IMR-90 (cell line): ENCODE measurements around the gene INAVA. TPM values are rescaled to one million over a fixed set of nuclear protein-coding genes. Genes with fewer than 3 reads are reported as not detected.

Experiments used
- ATAC-seq: fragments of 200-7000 bp; cut with Tn5 transposase; 2 replicates; pipeline ENCODE4 v1.9.1; 2020; ENCODE audit warnings: low read depth, mild to moderate bottlenecking, moderate library complexity
- BruUV-seq: library from RNA; stranded (reverse); fragments of 400-500 nt; replicated peaks from 2 replicates; lab custom pipeline; 2021; lab: Mats Ljungman, UMichigan
- CTCF ChIA-PET: fragments of 300-600 bp; formaldehyde crosslinking; extraction: SDS; loops from one replicate; lab custom pipeline; 2021; ENCODE audit warnings: antibody characterized with exemption; lab: Yijun Ruan, JAX
- POLR2A ChIA-PET: fragments of 300-600 bp; sonication (Branson Sonifier 250); formaldehyde crosslinking; loops from one replicate; lab custom pipeline; 2022; ENCODE audit warnings: antibody characterized with exemption; ENCODE audit not compliant: unreplicated experiment; lab: Charles Lee
- DNase-seq: peaks from one replicate; pipeline ENCODE4 v3.0.0; 2013
- H2AFZ ChIP-seq: replicated peaks from 2 replicates; pipeline ENCODE3; 2013; ENCODE audit warnings: low read length, mild to moderate bottlenecking; ENCODE audit not compliant: poor library complexity
- H2AK5ac ChIP-seq: 2 replicates; pipeline ENCODE4 v1.6.1; 2013; ENCODE audit warnings: low read depth, low read length, inconsistent platforms
- H2AK9ac ChIP-seq: replicated peaks from 2 replicates; pipeline ENCODE3; 2013; ENCODE audit warnings: mild to moderate bottlenecking, low read depth, low read length, moderate library complexity; ENCODE audit not compliant: poor library complexity
- H2BK120ac ChIP-seq: 2 replicates; pipeline ENCODE4 v1.6.1; 2013; ENCODE audit warnings: low read depth, low read length, inconsistent platforms
- H2BK15ac ChIP-seq: 3 replicates; pipeline ENCODE4 v1.6.1; 2013; ENCODE audit warnings: low read depth, low read length, inconsistent platforms
- H2BK20ac ChIP-seq: 2 replicates; pipeline ENCODE4 v1.6.1; 2013; ENCODE audit warnings: low read depth, mild to moderate bottlenecking, inconsistent platforms, low read length, moderate library complexity
- H2BK5ac ChIP-seq: 2 replicates; pipeline ENCODE4 v1.6.1; 2013; ENCODE audit warnings: mild to moderate bottlenecking, low read depth, low read length, inconsistent platforms; ENCODE audit not compliant: poor library complexity, severe bottlenecking
- H3K14ac ChIP-seq: replicated peaks from 2 replicates; pipeline ENCODE4 v1.6.1; 2013; ENCODE audit warnings: low read depth, low read length, inconsistent platforms
- H3K18ac ChIP-seq: 2 replicates; pipeline ENCODE4 v1.6.1; 2013; ENCODE audit warnings: low read depth, low read length, control low read depth
- H3K23ac ChIP-seq: 2 replicates; pipeline ENCODE4 v1.6.1; 2013; ENCODE audit warnings: low read depth, low read length, inconsistent platforms
- H3K27ac ChIP-seq: 2 replicates; pipeline ENCODE4 v1.5.1; 2013; ENCODE audit warnings: mild to moderate bottlenecking, control low read depth, low read length; ENCODE audit not compliant: insufficient read depth
- H3K27me3 ChIP-seq: 2 replicates; pipeline ENCODE4 v1.6.1; 2013; ENCODE audit warnings: low read length; ENCODE audit not compliant: control insufficient read depth, insufficient read depth
- H3K36me3 ChIP-seq: 2 replicates; pipeline ENCODE4 v1.6.1; 2013; ENCODE audit warnings: low read length, mixed read lengths; ENCODE audit not compliant: control insufficient read depth, insufficient read depth
- H3K4ac ChIP-seq: 2 replicates; pipeline ENCODE4 v1.6.1; 2013; ENCODE audit warnings: low read depth, low read length, inconsistent platforms
- H3K4me1 ChIP-seq: 2 replicates; pipeline ENCODE4 v1.6.1; 2013; ENCODE audit warnings: low read length, mixed read lengths; ENCODE audit not compliant: control insufficient read depth, insufficient read depth
- H3K4me2 ChIP-seq: 2 replicates; pipeline ENCODE4 v1.6.1; 2013; ENCODE audit warnings: low read depth, mild to moderate bottlenecking, control low read depth, low read length, moderate library complexity
- H3K4me3 ChIP-seq: 2 replicates; pipeline ENCODE4 v1.5.1; 2013; ENCODE audit warnings: low read depth, mild to moderate bottlenecking, control low read depth, low read length, moderate library complexity; ENCODE audit not compliant: insufficient read depth
- H3K56ac ChIP-seq: 2 replicates; pipeline ENCODE4 v1.6.1; 2013; ENCODE audit warnings: low read length, inconsistent platforms; ENCODE audit not compliant: insufficient read depth; ENCODE audit errors: extremely low read depth
- H3K79me1 ChIP-seq, 2 experiments: 2 replicates each; pipeline ENCODE4 v1.6.1; 2013; ENCODE audit warnings: low read length in 2 of 2, inconsistent platforms in 1 of 2, low read depth in 1 of 2
- H3K9ac ChIP-seq: 2 replicates; pipeline ENCODE4 v1.6.1; 2013; ENCODE audit warnings: low read depth, low read length, control low read depth
- H3K9me1 ChIP-seq: 2 replicates; pipeline ENCODE4 v1.6.1; 2013; ENCODE audit warnings: low read length, inconsistent platforms; ENCODE audit not compliant: insufficient read depth
- H3K9me3 ChIP-seq: 2 replicates; pipeline ENCODE4 v1.6.1; 2013; ENCODE audit warnings: low read length; ENCODE audit not compliant: control insufficient read depth, insufficient read depth
- H4K20me1 ChIP-seq: 2 replicates; pipeline ENCODE4 v1.6.1; 2013; ENCODE audit warnings: low read length, inconsistent platforms; ENCODE audit not compliant: insufficient read depth
- H4K5ac ChIP-seq: 2 replicates; pipeline ENCODE4 v1.6.1; 2013; ENCODE audit warnings: mild to moderate bottlenecking, low read depth, low read length, control low read depth
- H4K8ac ChIP-seq, 2 experiments: 2 replicates each; pipeline ENCODE4 v1.6.1; 2013; ENCODE audit warnings: low read depth in 2 of 2, low read length in 2 of 2, control low read depth in 1 of 2, inconsistent platforms in 1 of 2
- H4K91ac ChIP-seq: 2 replicates; pipeline ENCODE4 v1.6.1; 2013; ENCODE audit warnings: low read depth, low read length, inconsistent platforms; ENCODE audit not compliant: insufficient read depth
- BHLHE40 ChIP-seq: fragments of 150-350 bp; IDR thresholded peaks from 2 replicates; pipeline ENCODE4 v1.6.1; 2016; ENCODE audit warnings: mild to moderate bottlenecking, low read depth, low read length
- CEBPB ChIP-seq: IDR thresholded peaks from 2 replicates; pipeline ENCODE4 v1.6.1; 2012; ENCODE audit warnings: low read depth, low read length, improper control_type of control experiment
- CHD1 ChIP-seq: IDR thresholded peaks from 2 replicates; pipeline ENCODE4 v1.6.1; 2012; ENCODE audit warnings: low read depth, low read length, improper control_type of control experiment
- FOS ChIP-seq: fragments of 150-350 bp; IDR thresholded peaks from 2 replicates; pipeline ENCODE4 v1.6.1; 2016; ENCODE audit warnings: low read depth, low read length
- MAFK ChIP-seq: IDR thresholded peaks from 2 replicates; pipeline ENCODE4 v1.6.1; 2012; ENCODE audit warnings: low read depth, low read length, improper control_type of control experiment
- MAZ ChIP-seq: IDR thresholded peaks from 2 replicates; pipeline ENCODE4 v1.6.1; 2012; ENCODE audit warnings: low read depth, mild to moderate bottlenecking, low read length, improper control_type of control experiment, moderate library complexity, borderline replicate concordance
- MXI1 ChIP-seq: IDR thresholded peaks from 2 replicates; pipeline ENCODE4 v1.6.1; 2012; ENCODE audit warnings: low read depth, mild to moderate bottlenecking, low read length, moderate library complexity, borderline replicate concordance
- NFE2L2 ChIP-seq: fragments of 150-350 bp; IDR thresholded peaks from 2 replicates; pipeline ENCODE4 v1.6.1; 2016; ENCODE audit warnings: low read depth, mild to moderate bottlenecking, low read length
- POLR2A ChIP-seq: IDR thresholded peaks from 2 replicates; pipeline ENCODE4 v1.6.1; 2012; ENCODE audit warnings: mild to moderate bottlenecking, low read depth, low read length
- RAD21 ChIP-seq: IDR thresholded peaks from 2 replicates; pipeline ENCODE4 v1.6.1; 2012; ENCODE audit warnings: low read length, improper control_type of control experiment
- RCOR1 ChIP-seq: IDR thresholded peaks from 2 replicates; pipeline ENCODE4 v1.6.1; 2012; ENCODE audit warnings: mild to moderate bottlenecking, low read length, improper control_type of control experiment; ENCODE audit not compliant: insufficient replicate concordance
- RFX5 ChIP-seq: IDR thresholded peaks from 2 replicates; pipeline ENCODE4 v1.8.0; 2012; ENCODE audit warnings: low read depth, mild to moderate bottlenecking, low read length, moderate library complexity
- SMC3 ChIP-seq: fragments of 150-350 bp; IDR thresholded peaks from 2 replicates; pipeline ENCODE4 v1.6.1; 2016; ENCODE audit warnings: low read depth, mild to moderate bottlenecking, antibody characterized with exemption, low read length, moderate library complexity
- WGBS, 2 experiments: methylation state at CpG; one replicate each; pipeline versions ENCODE4 v1.1.5 to v1.1.7; 2013; ENCODE audit warnings: missing lambda C conversion rate in 2 of 2; ENCODE audit not compliant: insufficient read length in 1 of 2; ENCODE audit errors: extremely low coverage in 2 of 2; 5-methylcytosine and 5-hydroxymethylcytosine counted together
- dilution Hi-C: fragments of 300-500 bp; cut with HindIII; formaldehyde crosslinking; loops from one replicate; pipeline ENCODE4 v1.14.3; 2018; ENCODE audit warnings: low sequenced_read_pairs; ENCODE audit not compliant: unreplicated experiment
- in situ Hi-C: fragments of 300-500 bp; cut with MboI; formaldehyde crosslinking; loops from 3 replicates; pipeline ENCODE4 v1.14.3; 2019; ENCODE audit warnings: low sequenced_read_pairs, inconsistent platforms, mixed read lengths
- intact Hi-C: fragments of 100-400 bp; cut with micrococcal nuclease; formaldehyde crosslinking; loops from 2 replicates; pipeline ENCODE4 v1.10.0; 2022
- polyA plus RNA-seq, 3 experiments: library from polyadenylated mRNA; depleted of rRNA; stranded (reverse); fragments of >200 nt; gene quantifications; 2 replicates each; pipeline ENCODE4 v1.2.3, GENCODE V29; 2012; ENCODE audit warnings: low replicate concordance in 1 of 3
- total RNA-seq: library from RNA; depleted of rRNA; stranded (reverse); fragments of >200 nt; gene quantifications from 2 replicates; pipeline ENCODE4 v1.2.3, GENCODE V29; 2012
- TF ChIP-seq, protein P1 (sequence below): fragments of 150-350 bp; IDR thresholded peaks from 2 replicates; pipeline ENCODE4 v1.6.1; 2017; ENCODE audit warnings: mild to moderate bottlenecking, antibody characterized with exemption, low read length, low read depth
- TF ChIP-seq, protein P2 (sequence below): fragments of 150-350 bp; IDR thresholded peaks from 2 replicates; pipeline ENCODE4 v1.6.1; 2016; ENCODE audit warnings: low read depth, mild to moderate bottlenecking, low read length, moderate library complexity, borderline replicate concordance
- TF ChIP-seq, protein P3 (sequence below): conservative IDR thresholded peaks from 2 replicates; pipeline ENCODE4 v1.5.1; 2012; ENCODE audit warnings: mild to moderate bottlenecking, low read depth, low read length, improper control_type of control experiment

INAVA gene
- total and polyA plus RNA-seq, 2 of the 4 experiments (the other 2 are of a cell fraction): under 0.01 to 0.07 TPM

DNA sequence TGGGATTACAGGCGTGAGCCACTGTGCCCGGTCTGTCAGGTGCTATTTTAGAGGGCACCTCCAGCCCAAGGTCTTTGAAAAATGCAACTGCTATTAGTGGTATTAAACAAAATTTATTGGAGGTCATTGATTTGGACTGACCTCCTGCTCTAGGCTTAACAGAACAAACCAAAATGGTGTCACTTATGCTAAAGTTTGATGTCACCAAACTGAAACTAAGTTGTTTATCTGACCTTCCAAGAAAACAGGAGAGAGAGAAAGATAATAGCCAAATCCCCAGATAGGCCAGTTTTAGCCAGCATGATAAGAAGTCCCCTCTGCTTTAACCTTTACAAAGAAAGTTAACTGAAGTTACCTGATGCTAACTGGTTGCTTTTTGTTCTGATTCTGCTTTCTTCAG, 8.1 kb upstream of the INAVA start:
- ChIA-PET POLR2A (no interaction called here), CTCF (no interaction called here)
- Histone ChIP-seq H2AK5ac (no peak overlapping the region), H3K14ac (no peak overlapping the region), H3K4me2 (no peak overlapping the region), H4K8ac (no peak overlapping the region), H3K23ac (no peak overlapping the region), H3K79me1 (no peaks in the 10 kb centered on the region), H3K4me3 (no peak overlapping the region), H3K27ac (no peak overlapping the region), H2BK20ac (no peak overlapping the region), H3K27me3 (peaks cover 38% of the 10 kb centered on the region), H3K9me1 (no peaks in the 10 kb centered on the region), H3K18ac (no peak overlapping the region), H2AFZ (no peak overlapping the region), H2BK5ac (no peak overlapping the region), H2AK9ac (no peak overlapping the region), H3K56ac (no peak overlapping the region), H2BK15ac (no peak overlapping the region), H3K4ac (no peak overlapping the region), H2BK120ac (no peak overlapping the region), H3K9me3 (no peaks in the 10 kb centered on the region), H3K9ac (no peak overlapping the region), H4K5ac (no peak overlapping the region), H4K20me1 (no peaks in the 10 kb centered on the region), H3K4me1 (peaks cover under 1% of the 10 kb centered on the region; the same call in 1 of the 2 replicates), H3K36me3 (no peaks in the 10 kb centered on the region), H4K91ac (no peak overlapping the region)
- TF ChIP-seq NFE2L2 (no peak), CEBPB (no peak), MXI1 (no peak), MAFK (no peak), BHLHE40 (no peak), SMC3 (no peak), POLR2A (no peak), CHD1 (no peak), RCOR1 (no peak), RFX5 (no peak), RAD21 (no peak), FOS (no peak), MAZ (no peak)
- TF ChIP-seq, protein P1, sequence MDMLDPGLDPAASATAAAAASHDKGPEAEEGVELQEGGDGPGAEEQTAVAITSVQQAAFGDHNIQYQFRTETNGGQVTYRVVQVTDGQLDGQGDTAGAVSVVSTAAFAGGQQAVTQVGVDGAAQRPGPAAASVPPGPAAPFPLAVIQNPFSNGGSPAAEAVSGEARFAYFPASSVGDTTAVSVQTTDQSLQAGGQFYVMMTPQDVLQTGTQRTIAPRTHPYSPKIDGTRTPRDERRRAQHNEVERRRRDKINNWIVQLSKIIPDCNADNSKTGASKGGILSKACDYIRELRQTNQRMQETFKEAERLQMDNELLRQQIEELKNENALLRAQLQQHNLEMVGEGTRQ: no peak
- TF ChIP-seq, protein P2, sequence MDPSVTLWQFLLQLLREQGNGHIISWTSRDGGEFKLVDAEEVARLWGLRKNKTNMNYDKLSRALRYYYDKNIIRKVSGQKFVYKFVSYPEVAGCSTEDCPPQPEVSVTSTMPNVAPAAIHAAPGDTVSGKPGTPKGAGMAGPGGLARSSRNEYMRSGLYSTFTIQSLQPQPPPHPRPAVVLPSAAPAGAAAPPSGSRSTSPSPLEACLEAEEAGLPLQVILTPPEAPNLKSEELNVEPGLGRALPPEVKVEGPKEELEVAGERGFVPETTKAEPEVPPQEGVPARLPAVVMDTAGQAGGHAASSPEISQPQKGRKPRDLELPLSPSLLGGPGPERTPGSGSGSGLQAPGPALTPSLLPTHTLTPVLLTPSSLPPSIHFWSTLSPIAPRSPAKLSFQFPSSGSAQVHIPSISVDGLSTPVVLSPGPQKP: no peak
- TF ChIP-seq, protein P3, sequence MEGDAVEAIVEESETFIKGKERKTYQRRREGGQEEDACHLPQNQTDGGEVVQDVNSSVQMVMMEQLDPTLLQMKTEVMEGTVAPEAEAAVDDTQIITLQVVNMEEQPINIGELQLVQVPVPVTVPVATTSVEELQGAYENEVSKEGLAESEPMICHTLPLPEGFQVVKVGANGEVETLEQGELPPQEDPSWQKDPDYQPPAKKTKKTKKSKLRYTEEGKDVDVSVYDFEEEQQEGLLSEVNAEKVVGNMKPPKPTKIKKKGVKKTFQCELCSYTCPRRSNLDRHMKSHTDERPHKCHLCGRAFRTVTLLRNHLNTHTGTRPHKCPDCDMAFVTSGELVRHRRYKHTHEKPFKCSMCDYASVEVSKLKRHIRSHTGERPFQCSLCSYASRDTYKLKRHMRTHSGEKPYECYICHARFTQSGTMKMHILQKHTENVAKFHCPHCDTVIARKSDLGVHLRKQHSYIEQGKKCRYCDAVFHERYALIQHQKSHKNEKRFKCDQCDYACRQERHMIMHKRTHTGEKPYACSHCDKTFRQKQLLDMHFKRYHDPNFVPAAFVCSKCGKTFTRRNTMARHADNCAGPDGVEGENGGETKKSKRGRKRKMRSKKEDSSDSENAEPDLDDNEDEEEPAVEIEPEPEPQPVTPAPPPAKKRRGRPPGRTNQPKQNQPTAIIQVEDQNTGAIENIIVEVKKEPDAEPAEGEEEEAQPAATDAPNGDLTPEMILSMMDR: no peak
- DNase-seq (no peak), ATAC-seq (no peak)
- intact Hi-C loops: loop anchor here (10.0 kb wide), 1 partner anchor 138 kb away; the partner anchor contains the start of gene KIF21B
- dilution Hi-C loops: no loop called here
- WGBS, 2 experiments: no CpG with 5 or more reads among the region's 2 CpGs
- no TSS peak for BruUV-seq
- in situ Hi-C loops: no loop called here
